ENCODE measurements around the gene NKD1. TPM values are rescaled to one million over a fixed set of nuclear protein-coding genes. Genes with fewer than 3 reads are reported as not detected.

Gene NKD1
- total and polyA plus RNA-seq, 12 donors: 0.67 to 8.9 (median 3.5) TPM

GRCh38 chr16:50594308-50595260 lies 46.4 kb downstream of the NKD1 start:
- Histone ChIP-seq H3K4me3 (no peak overlapping the region), H3K4me1 (replicated peaks in 1 of 2) (peaks cover 4 to 16% of the 10 kb centered on the region in 2 donors), H3K27ac (peak overlapping the region in 1 of 5 donors; percentile 24), H3K36me3 (replicated peaks in 1 of 2) (no peaks in the 10 kb centered on the region), H3K27me3 (no peaks in the 10 kb centered on the region), H3K9me3 (replicated peaks in 1 of 3) (no peaks in the 10 kb centered on the region)
- intact Hi-C loops (cut with DNase I): no loop called here
- TF ChIP-seq POLR2A (IDR thresholded peaks at IDR 0.05): no peak
- TF ChIP-seq, protein P1, sequence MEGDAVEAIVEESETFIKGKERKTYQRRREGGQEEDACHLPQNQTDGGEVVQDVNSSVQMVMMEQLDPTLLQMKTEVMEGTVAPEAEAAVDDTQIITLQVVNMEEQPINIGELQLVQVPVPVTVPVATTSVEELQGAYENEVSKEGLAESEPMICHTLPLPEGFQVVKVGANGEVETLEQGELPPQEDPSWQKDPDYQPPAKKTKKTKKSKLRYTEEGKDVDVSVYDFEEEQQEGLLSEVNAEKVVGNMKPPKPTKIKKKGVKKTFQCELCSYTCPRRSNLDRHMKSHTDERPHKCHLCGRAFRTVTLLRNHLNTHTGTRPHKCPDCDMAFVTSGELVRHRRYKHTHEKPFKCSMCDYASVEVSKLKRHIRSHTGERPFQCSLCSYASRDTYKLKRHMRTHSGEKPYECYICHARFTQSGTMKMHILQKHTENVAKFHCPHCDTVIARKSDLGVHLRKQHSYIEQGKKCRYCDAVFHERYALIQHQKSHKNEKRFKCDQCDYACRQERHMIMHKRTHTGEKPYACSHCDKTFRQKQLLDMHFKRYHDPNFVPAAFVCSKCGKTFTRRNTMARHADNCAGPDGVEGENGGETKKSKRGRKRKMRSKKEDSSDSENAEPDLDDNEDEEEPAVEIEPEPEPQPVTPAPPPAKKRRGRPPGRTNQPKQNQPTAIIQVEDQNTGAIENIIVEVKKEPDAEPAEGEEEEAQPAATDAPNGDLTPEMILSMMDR (IDR thresholded peaks at IDR 0.05): no peak
- WGBS, 4 donors: 75 to 80% (median 79%) methylated on average over 12 to 17 of the region's 17 CpGs
- peak; percentile 32 to 82 (median 66) for DNase-seq

DNA sequence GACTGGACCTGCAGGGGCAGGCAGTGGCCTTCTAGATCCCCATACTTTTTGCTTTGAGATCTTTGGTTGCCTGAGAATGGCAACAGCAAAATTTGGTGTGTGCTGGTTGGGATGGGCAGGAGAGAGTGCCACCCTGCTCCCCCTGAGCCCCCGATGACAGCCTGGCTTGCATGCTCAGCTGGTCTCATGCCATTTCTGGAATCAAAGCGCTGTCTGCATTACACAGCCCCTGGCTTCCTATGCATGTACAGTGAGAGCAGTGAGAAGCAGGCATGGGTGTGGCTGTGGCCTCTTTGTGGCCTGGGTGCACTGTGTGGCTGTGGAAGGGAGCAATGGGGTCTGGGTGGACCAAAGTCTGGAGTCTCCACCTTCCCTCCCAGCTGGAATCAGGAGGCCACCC lies 47.7 kb downstream of the NKD1 start:
- Histone ChIP-seq H3K36me3 (replicated peaks in 1 of 2) (no peaks in the 10 kb centered on the region), H3K27me3 (no peaks in the 10 kb centered on the region), H3K9me3 (replicated peaks in 1 of 3) (no peaks in the 10 kb centered on the region), H3K4me3 (no peak overlapping the region), H3K27ac (no peak overlapping the region), H3K4me1 (replicated peaks in 1 of 2) (peaks cover 4 to 16% of the 10 kb centered on the region in 2 donors)
- no peak for DNase-seq
- intact Hi-C loops (cut with DNase I): no loop called here
- TF ChIP-seq, protein P1 (IDR thresholded peaks at IDR 0.05): no peak
- no peak for TF ChIP-seq POLR2A (IDR thresholded peaks at IDR 0.05)
- 95 to 100% (median 100%) methylated on average over 1 to 2 of the region's 2 CpGs; no CpG with 5 or more reads in 1 of the 4 donors for WGBS, 4 donors

DNA sequence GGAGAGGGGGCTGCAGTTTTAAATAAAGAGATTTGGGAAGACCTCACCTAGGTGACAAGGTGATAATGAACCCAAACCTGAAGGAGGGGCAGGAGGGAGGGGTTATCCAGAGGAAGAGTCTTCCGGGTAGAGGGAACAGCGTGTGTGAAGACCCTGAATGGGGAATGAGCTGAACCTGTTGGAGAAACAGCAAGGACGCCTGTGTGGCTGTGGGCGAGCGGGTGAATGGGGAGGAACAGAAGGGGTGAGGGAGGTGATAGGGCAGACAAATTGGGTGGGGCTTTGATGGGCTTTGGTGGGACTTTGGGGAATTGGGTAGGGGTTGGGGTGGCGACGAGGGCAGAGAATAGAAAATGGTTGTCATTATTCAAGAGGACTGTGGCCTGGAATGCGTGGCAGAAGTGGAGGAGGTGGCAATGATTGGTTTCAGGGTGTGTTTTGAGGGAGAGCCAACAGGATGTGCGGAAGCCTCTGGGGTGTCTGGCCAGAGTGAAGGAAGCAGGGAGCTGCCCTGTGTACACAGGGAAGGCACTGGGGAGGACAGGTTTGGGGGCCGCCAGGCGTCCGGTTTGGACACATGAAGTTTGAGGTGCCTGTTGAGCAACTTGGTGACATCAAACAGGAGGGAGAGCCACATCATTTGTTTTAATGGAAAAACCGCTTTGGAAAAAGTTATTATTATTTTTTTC lies 48.7 kb downstream of the NKD1 start:
- no peak overlapping the region for H3K27ac ChIP-seq
- DNase-seq: no peak
- no peaks in the 10 kb centered on the region for H3K9me3 ChIP-seq (replicated peaks in 1 of 3)
- H3K27me3 ChIP-seq: no peaks in the 10 kb centered on the region
- WGBS, 4 donors: 94 to 97% (median 94%) methylated on average over 13 of the region's 13 CpGs
- TF ChIP-seq, protein P1 (IDR thresholded peaks at IDR 0.05): no peak
- TF ChIP-seq POLR2A (IDR thresholded peaks at IDR 0.05): no peak
- intact Hi-C loops (cut with DNase I): no loop called here
- H3K4me3 ChIP-seq: no peak overlapping the region
- no peaks in the 10 kb centered on the region for H3K36me3 ChIP-seq (replicated peaks in 1 of 2)
- H3K4me1 ChIP-seq (replicated peaks in 1 of 2): peaks cover 0 to 10% of the 10 kb centered on the region in 2 donors

DNA sequence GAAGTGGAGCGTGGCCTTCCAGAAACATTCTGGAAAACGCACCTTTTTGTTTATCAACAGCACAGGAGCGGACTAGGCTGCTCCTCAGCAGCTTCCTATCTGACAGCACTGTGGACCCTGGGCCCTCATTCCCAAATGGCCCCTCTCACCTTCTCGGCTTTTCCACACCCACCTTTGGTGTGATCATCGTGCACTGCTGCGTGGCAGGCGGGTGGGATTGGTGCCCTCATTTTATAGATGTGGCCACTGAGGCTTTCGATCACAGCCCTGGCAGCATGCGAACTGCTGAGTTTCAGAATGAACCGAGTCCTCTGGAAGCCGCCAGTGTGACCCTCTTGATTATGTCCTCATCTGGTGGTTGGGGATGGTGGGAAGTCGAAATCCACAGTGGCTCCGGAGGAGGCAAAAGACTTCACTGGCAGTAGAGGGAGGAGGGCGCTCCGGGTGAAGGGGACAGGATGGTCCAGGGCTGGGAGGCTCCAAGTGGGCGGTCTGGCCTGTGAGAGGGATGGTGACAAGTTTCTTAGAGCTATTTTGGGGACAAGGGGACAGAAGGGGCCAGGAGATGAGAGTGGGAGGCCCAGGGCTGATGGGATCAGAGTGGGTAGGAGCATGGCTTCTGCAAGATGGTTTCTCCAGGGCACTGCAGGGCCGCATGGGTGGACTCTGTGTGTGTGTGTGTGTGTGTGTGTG lies 49.5 kb downstream of the NKD1 start:
- no peak overlapping the region for H3K4me3 ChIP-seq
- no peak for TF ChIP-seq POLR2A (IDR thresholded peaks at IDR 0.05)
- TF ChIP-seq, protein P1 (IDR thresholded peaks at IDR 0.05): no peak
- H3K36me3 ChIP-seq (replicated peaks in 1 of 2): no peaks in the 10 kb centered on the region
- WGBS, 4 donors: 93 to 96% (median 94%) methylated on average over 17 of the region's 17 CpGs
- H3K4me1 ChIP-seq (replicated peaks in 1 of 2): peaks cover 0 to 9% of the 10 kb centered on the region in 2 donors
- no peaks in the 10 kb centered on the region for H3K9me3 ChIP-seq (replicated peaks in 1 of 3)
- H3K27ac ChIP-seq: no peak overlapping the region
- no peak for DNase-seq
- H3K27me3 ChIP-seq: no peaks in the 10 kb centered on the region
- intact Hi-C loops (cut with DNase I): no loop called here

Measured in adrenal gland (tissue), 12 donors.